ENCODE measurements around the gene MAGEF1.

MAGEF1 gene

DNA sequence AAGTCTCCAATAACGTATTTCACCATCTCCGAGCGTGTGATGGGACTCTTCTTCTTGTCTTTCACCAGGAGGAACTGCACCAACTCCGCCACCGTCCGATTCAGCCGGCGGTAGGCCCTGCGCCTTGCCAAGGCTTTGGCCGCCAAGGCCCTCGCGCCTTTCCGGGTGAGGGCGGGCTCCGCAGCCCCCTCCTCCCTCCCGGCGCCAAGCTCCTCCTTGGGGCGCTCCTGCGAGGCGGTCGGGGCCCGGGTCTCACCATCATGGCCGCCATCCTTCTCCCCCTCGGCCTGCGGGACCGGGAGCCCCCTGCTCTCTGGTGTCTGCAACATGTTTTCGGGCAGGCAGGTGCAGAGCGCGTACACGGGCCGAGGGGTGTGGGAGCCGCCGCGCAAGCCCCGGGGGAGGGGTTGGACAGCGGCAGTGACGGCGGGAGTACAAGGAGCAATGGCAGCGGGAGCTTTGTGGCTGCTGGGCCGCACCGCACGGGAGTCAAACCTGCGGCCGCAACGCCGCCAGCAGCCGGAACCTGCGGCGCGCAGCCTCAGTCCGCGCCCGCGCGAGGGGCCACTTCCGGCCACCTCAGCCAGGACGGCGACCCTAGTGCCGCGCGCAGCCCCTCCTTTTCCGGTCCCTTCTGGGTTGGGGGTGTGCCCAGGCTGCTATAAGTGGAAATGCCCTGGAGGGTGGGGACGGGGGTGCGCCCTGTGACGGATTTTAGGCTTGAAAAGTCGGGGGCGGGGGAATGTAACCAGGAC lies at the start of gene MAGEF1:
MAGEF1 (minus strand) TSS at position 572 of the 755 bp plus-strand sequence; CDS start at position 329, 243 bp downstream.
- peak; percentile 53 for DNase-seq (ENCODE audit: low read depth, low spot score)

GRCh38 chr3:184761075-184761841 lies 49.4 kb upstream of the MAGEF1 start:
- no peak for DNase-seq (ENCODE audit: low read depth, low spot score)

DNA sequence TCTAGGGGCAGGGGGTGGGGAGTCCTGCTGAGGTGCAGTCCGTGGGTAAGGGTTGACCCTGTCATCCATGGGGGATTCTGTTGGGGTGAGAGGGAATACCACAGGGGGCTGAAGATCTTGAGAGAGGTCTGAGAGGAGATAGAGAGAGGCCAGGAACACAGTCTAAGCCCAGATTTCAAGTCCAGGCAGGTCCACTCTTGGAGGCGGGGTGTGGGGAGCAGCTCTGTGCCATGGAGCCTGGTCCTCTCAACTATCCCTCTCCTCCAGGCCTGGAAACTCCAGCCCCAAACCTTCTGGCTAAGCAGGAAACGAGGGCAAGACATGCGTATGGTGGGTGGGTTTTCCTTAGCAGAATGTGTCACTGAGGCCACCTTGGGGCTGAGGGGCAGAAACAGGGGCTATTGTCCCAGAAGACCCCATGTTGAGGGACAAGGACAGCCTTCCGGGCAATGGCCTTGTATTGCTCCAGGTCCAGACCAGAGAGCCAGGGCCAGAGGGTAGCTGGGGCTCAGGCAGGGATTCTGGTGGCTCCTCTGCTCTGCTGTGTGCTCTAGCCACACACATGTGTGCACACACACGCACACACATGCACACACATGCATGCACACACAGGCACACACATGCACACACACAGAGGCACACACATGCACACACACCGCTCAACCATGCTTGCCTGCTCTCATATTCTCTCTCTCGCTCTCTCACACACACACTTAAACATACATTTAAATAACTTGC lies 48.6 kb upstream of the MAGEF1 start:
- no peak for DNase-seq (ENCODE audit: low read depth, low spot score)

GRCh38 chr3:184759666-184760200 lies 47.9 kb upstream of the MAGEF1 start:
- no peak for DNase-seq (ENCODE audit: low read depth, low spot score)

- no peak for DNase-seq (ENCODE audit: low read depth, low spot score)
Observed at GRCh38 chr3:184758056-184758455, 46.2 kb upstream of the MAGEF1 start.

GRCh38 chr3:184757022-184757651 lies 45.3 kb upstream of the MAGEF1 start:
- DNase-seq (ENCODE audit: low read depth, low spot score) = no peak

DNA sequence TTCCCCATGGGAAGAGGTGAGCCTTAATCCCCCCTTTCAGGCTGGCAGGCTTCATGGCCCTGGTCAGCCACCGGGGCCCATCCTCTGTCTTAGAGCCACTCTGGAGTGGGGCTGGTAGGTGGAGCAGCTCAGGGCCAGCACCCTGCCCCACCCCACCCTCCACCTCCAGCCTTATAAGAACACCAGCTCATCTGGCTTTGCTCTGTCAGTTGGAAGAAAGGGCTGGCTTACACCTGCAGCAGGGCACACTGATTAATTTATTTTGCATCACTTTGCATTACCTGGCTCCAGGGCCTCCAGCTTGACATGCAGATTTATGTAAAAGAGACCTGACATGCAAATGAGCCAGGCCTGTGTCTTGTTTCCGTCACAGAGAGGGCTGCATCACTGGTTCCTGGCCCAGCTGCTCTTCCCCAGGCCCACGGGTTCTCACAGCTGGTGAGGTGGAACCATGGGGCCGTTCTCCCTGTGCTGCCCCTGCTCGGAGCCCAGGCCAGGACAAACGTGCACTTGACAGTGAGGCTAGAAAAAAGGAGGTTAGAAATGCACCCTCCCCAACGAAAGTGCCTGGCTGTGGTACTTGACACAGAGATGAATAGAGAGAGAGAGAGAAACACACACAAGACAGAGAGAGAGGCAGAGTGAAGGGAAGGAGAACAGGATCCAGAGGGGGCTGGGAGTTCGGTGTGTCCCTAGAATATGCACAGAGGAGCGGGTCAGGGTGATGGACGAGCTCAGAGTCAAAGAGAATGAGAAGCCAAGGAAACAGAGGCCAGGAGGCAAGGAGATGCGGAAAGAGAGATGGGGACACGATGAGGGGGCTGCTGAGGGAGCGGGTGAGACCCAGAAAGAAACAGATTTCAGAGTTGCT lies 44.5 kb upstream of the MAGEF1 start:
- DNase-seq (ENCODE audit: low read depth, low spot score) = no peak

GRCh38 chr3:184755315-184755731 lies 43.5 kb upstream of the MAGEF1 start:
- DNase-seq (ENCODE audit: low read depth, low spot score) = no peak

GRCh38 chr3:184752361-184752760 lies 40.5 kb upstream of the MAGEF1 start:
- no peak for DNase-seq (ENCODE audit: low read depth, low spot score)

- DNase-seq (ENCODE audit: low read depth, low spot score) = no peak
Observed at GRCh38 chr3:184751204-184752040, 39.6 kb upstream of the MAGEF1 start.

DNA sequence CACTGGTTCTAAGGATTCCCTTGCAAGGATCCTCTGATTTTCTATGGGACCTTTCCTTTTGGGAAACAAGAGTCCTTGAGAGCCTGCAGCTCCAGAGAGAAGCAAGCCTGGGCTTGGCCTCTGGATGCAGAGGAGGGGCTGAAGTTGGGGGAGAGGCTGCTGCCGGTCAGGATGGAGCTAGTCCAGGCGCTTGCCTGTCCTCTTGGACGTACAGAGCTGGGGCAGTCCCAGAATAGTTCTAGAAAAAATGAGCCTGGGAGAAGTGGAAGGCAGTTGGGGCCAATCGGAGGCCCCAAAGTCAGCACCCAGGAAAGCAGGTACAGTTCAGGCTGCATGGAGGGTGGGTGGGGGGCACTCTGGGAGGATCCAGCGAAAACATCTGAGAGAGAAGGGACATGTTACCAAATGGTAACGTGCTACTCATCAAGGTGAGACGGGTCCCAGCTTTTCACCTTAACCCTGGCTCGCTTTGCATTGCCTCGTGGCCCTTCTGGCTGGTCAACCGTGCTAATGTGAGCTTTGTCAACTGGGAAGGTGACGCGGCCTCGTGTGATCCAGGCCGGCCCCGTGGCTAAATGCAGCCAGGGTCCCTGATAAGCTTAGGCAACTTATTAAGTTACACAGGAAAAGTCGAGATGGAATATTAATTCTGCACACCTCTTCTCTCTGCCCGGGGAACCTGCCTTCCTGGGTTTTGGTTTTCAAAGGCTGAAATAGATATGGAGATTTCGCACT lies 38.7 kb upstream of the MAGEF1 start:
- no peak for DNase-seq (ENCODE audit: low read depth, low spot score)

GRCh38 chr3:184749168-184749744 lies 37.4 kb upstream of the MAGEF1 start:
- DNase-seq (ENCODE audit: low read depth, low spot score) = no peak

GRCh38 chr3:184748219-184749135 lies 36.6 kb upstream of the MAGEF1 start:
- DNase-seq (ENCODE audit: low read depth, low spot score) = no peak

DNA sequence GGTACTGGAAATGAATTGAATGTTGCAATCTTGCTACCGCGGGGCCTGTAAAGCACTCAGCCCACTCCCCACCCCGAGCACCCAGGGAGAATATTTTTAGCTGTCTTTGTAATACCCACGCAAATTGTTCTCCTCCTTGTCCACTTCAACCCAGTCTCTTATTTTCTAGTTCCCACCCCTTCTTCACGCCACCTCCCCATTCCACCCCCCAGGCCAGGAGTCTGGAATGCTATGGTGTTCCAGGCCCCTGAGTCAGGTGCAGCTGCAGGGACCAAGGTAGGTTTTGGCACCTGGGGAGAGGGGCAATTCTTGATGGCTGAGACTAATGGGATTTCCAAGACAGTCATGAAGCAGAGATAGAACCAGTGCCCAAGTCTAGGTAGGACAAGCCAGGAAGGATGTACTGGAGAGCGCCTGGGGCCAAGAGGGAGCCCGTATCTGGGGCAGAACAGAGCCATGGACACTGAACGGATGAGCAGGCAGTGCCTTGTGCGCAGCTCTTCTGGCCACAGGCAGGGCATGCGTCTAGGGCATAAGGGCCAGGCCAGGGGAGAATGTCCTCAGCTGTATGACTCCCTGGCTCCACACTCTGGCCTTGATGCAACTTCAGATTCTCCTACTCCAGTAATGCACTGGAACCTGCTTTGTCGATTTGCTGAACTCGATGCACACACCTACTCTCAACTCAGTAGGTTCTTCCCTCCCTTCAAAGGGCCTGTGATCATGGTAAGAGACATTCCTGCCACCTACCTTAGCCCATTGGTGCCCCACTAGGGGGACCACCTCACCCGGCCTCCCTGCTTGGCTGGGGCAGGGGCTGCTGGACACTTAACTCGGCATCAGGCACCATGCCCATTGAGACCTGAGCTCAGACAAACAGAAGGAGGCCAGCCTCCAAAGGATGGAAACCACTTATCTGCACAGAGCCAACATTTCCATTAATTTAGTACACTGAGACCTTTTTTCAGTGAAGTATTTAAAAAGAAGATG lies 34.6 kb upstream of the MAGEF1 start:
- no peak for DNase-seq (ENCODE audit: low read depth, low spot score)

- no peak for DNase-seq (ENCODE audit: low read depth, low spot score)
Observed at GRCh38 chr3:184745526-184745925, 33.7 kb upstream of the MAGEF1 start.

GRCh38 chr3:184743248-184743647 lies 31.4 kb upstream of the MAGEF1 start:
- DNase-seq (ENCODE audit: low read depth, low spot score) = no peak
